Measurements from ENCODE around the gene BCKDK. TPM values are rescaled to one million over a fixed set of nuclear protein-coding genes. Genes with fewer than 3 reads are reported as not detected.
A peak's percentile ranks its signal among the peaks of the same experiment; 100 is the strongest.

Gene BCKDK
- total and polyA plus RNA-seq, 2 of the 8 experiments (the other 6 are each of a cell fraction or from before 2014, with no cell fraction given), result 49.6 to 77.1 TPM

DNA sequence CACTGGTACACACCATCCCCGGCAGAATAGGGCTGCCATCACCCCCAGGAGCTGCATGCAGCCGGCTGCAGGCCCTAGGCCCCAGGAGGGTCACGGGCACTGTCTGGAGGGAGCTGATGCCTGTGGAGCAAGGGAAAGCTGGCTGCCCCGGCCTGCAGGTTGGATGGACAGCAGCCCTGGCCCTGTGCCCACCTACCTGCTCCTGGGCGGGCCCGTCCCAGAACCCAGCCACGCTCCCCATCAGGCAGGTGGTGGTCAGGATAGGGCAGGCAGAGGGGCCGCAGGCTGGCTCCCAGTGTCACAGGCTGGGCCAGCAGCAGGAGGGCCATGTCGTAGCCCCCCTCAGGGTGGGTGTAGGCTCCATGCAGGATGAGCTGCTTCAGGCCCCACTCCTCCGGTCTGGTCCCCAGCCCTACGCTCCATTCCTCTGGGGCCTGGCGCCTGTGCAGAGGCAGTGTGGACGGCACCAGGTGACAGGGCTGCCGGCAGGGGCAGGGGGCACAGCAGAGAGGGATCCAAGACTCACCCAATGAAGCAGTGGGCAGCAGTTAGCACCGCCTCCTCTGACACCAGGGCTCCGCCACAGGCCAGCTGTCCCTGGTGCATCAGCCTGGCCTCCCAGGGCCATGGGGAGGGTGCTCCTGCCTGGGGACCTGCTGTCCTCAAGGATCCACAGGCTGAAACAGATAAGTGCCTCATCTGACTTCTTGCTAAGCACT lies 23.4 kb upstream of the BCKDK start:
- no peak for FAIRE-seq
- WGBS, 2 experiments (ENCODE audit: extremely low coverage in 1 of 2, insufficient coverage in 1 of 2, insufficient read length in 1 of 2, insufficient replicate concordance in 2 of 2, low coverage in 1 of 2, low lambda C conversion rate in 2 of 2, missing lambda C conversion rate in 1 of 2), result 90% methylated on average over 13 of the region's 16 CpGs; no CpG with 5 or more reads in 1 of the 2 experiments
- Histone ChIP-seq H3K4me3 (ENCODE audit: extremely low read depth in 1 of 4, insufficient read depth in 2 of 4, low read depth in 3 of 4, low read length in 4 of 4) (no peak overlapping the region), H3K4me1 (replicated peaks in 1 of 4; ENCODE audit: control insufficient read depth in 3 of 4, insufficient read depth in 4 of 4, low read length in 3 of 4) (no peaks in the 10 kb centered on the region), H3K4ac (replicated peaks; ENCODE audit: insufficient read length, low read depth, low read length) (no peak overlapping the region), H3K36me3 (ENCODE audit: control insufficient read depth in 2 of 4, insufficient read depth in 4 of 4, low read length in 3 of 4) (peaks cover 0 to 20% (median 8%) of the 10 kb centered on the region in 4 experiments; a peak in 5 of 8 replicates), H3K9me3 (ENCODE audit: insufficient read depth in 2 of 2, low read depth in 1 of 2, low read length in 1 of 2) (no peaks in the 10 kb centered on the region), H2AK5ac (ENCODE audit: low read depth, low read length) (no peak overlapping the region), H2BK120ac (replicated peaks; ENCODE audit: low read depth, low read length) (no peak overlapping the region), H3K9ac (replicated peaks in 1 of 4; ENCODE audit: extremely low read depth in 1 of 4, low read depth in 3 of 4, low read length in 3 of 4) (no peak overlapping the region), H3K27me3 (replicated peaks in 1 of 4; ENCODE audit: control insufficient read depth in 3 of 4, extremely low read depth in 1 of 4, insufficient read depth in 3 of 4, low read length in 3 of 4) (no peaks in the 10 kb centered on the region), H2AFZ (ENCODE audit: low read length) (no peak overlapping the region), H3K18ac (ENCODE audit: extremely low read depth, low read length) (no peak overlapping the region), H3K23ac (ENCODE audit: insufficient read length) (no peak overlapping the region), H3K79me1 (ENCODE audit: low read depth, low read length) (peaks cover 2% of the 10 kb centered on the region; the same call in 1 of the 2 replicates), H4K20me1 (replicated peaks in 1 of 2; ENCODE audit: control insufficient read depth in 1 of 2, insufficient read depth in 2 of 2, low read length in 2 of 2) (peaks cover 14 to 21% of the 10 kb centered on the region in 2 experiments), H3K14ac (ENCODE audit: insufficient read length) (no peak overlapping the region), H2BK20ac (ENCODE audit: low read length) (no peak overlapping the region), H3K79me2 (ENCODE audit: control insufficient read depth in 1 of 2, insufficient read depth in 2 of 2, low read length in 2 of 2) (peaks cover 0 to 4% of the 10 kb centered on the region in 2 experiments; a peak in 1 of 4 replicates), H4K5ac (ENCODE audit: insufficient read length, low read depth, low read length) (no peak overlapping the region), H4K91ac (replicated peaks; ENCODE audit: insufficient read length, low read length) (no peak overlapping the region), H4K8ac (ENCODE audit: extremely low read depth, insufficient read depth, low read length) (peak overlapping the region; percentile 5), H2BK12ac (ENCODE audit: low read depth, low read length) (no peak overlapping the region), H3K4me2 (ENCODE audit: insufficient read depth in 1 of 2, low read depth in 2 of 2, low read length in 2 of 2) (no peak overlapping the region), H3K27ac (ENCODE audit: low read depth, low read length) (no peak overlapping the region), H3K56ac (replicated peaks; ENCODE audit: insufficient read length, low read depth, low read length) (no peak overlapping the region), H2BK5ac (ENCODE audit: low read depth, low read length) (no peak overlapping the region; the same call in 1 of the 2 replicates), H2BK15ac (ENCODE audit: low read length) (no peak overlapping the region), H3K23me2 (ENCODE audit: low read depth, low read length) (no peaks in the 10 kb centered on the region)
- CTCF ChIA-PET (ENCODE audit: partially characterized antibody), result interaction anchor here (0.6 to 1.7 kb wide), 4 partner anchors 8 to 132 kb away, joined by 3 to 4 read pairs (median 3); no protein-coding TSS in a partner anchor
- POLR2A ChIA-PET (ENCODE audit: partially characterized antibody), result interaction anchor here (0.8 to 4.7 kb wide), 12 partner anchors 8 to 100 kb away, joined by 3 to 34 read pairs (median 4); partner anchors contain the start of genes ZNF646 and ZNF668
- DNase-seq (ENCODE audit: low read depth in 1 of 2, low spot score in 2 of 2), result no peak
- TF ChIP-seq NRF1 (IDR thresholded peaks at IDR 0.05; ENCODE audit: low read depth, low read length) (no peak), RXRA (IDR thresholded peaks at IDR 0.05; ENCODE audit: insufficient read depth, low read depth, low read length) (no peak), KDM1A (IDR thresholded peaks at IDR 0.05; ENCODE audit: borderline replicate concordance, low read length) (no peak), SP1 (IDR thresholded peaks at IDR 0.05; ENCODE audit: low read depth, low read length) (no peak), GABPA (IDR thresholded peaks at IDR 0.05; ENCODE audit: borderline replicate concordance, insufficient read depth, low read length) (no peak), CTBP2 (IDR thresholded peaks at IDR 0.05; ENCODE audit: borderline replicate concordance, insufficient read depth, insufficient read length, low read length) (no peak), JUND (IDR thresholded peaks at IDR 0.05; ENCODE audit: low read length) (no peak), RAD21 (IDR thresholded peaks at IDR 0.05 in 1 of 2, conservative IDR thresholded peaks at IDR 0.05 in 1 of 2; ENCODE audit: low read depth in 2 of 2, low read length in 2 of 2) (no peak), TAF1 (IDR thresholded peaks at IDR 0.05; ENCODE audit: low read depth, low read length) (no peak), SIX5 (IDR thresholded peaks at IDR 0.05; ENCODE audit: low read depth, low read length) (no peak), ZNF274 (IDR thresholded peaks at IDR 0.05; ENCODE audit: borderline replicate concordance, extremely low read depth, low read length) (no peak), POLR2A (IDR thresholded peaks at IDR 0.05; ENCODE audit: control extremely low read depth in 1 of 2, low read depth in 2 of 2, low read length in 2 of 2) (no peak), HDAC6 (IDR thresholded peaks at IDR 0.05; ENCODE audit: low read depth, low read length) (no peak)
